ENCODE data around the gene ESF1.
A peak's percentile ranks its signal among the peaks of the same experiment; 100 is the strongest.

The ESF1 gene

GRCh38 chr20:13784893-13785715 is at the start of gene ESF1, which contains the start of gene NDUFAF5:
TSS of gene ESF1 (minus strand) at chr20:13784919. CDS start at chr20:13783140, 1,779 bp downstream.
TSS of gene NDUFAF5 (plus strand) at chr20:13785028. CDS start at chr20:13785069, 41 bp downstream.
- Mint-ChIP-seq H3K4me3 (peak within 1 kb of the TSS; percentile 99), H3K27me3 (no peaks in the 10 kb centered on the region), H3K9me3 (no peaks in the 10 kb centered on the region), H3K36me3 (peaks cover 28% of the 10 kb centered on the region), H3K27ac (peak within 1 kb of the TSS; percentile 95), H3K4me1 (peaks cover 44% of the 10 kb centered on the region)
- DNase-seq: peak; percentile 95
- CTCF ChIA-PET: interaction anchor here (1.3 to 2.7 kb wide), 3 partner anchors 8 to 15 kb away, joined by 3 to 9 read pairs (median 3); no protein-coding TSS in a partner anchor

- H3K9me3 Mint-ChIP-seq: no peaks in the 10 kb centered on the region
- H3K4me3 Mint-ChIP-seq: no peak overlapping the region
- no peak for DNase-seq
- H3K36me3 Mint-ChIP-seq: no peaks in the 10 kb centered on the region
- CTCF ChIA-PET: no interaction called here
- H3K27ac Mint-ChIP-seq: no peak overlapping the region
- H3K4me1 Mint-ChIP-seq: no peaks in the 10 kb centered on the region
- peaks cover 16% of the 10 kb centered on the region for H3K27me3 Mint-ChIP-seq
Measured at GRCh38 chr20:13831476-13831875, 46.8 kb upstream of the ESF1 start.

DNA sequence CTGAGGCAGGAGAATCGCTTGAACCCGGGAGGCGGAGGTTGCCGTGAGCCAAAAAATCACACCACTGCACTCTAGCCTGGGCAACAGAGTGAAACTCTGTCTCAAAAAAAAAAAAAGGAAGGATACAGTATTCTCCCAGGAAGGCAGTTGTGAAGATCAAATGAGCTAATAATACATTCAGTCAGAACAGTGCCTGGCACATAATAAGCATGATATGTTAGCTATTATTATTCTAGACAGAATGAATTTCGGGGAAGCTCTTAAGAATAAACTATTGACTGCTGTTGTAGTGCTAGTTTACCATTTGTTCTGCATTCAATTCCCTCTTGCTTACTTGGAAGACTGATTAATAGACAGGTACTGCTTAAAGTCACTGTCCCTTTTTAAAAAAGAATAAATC is 40.7 kb upstream of the ESF1 start:
- no peak overlapping the region for H3K4me3 Mint-ChIP-seq
- H3K36me3 Mint-ChIP-seq: peaks cover 2% of the 10 kb centered on the region
- peaks cover 11% of the 10 kb centered on the region for H3K27me3 Mint-ChIP-seq
- DNase-seq: no peak
- H3K27ac Mint-ChIP-seq: no peak overlapping the region
- no peaks in the 10 kb centered on the region for H3K9me3 Mint-ChIP-seq
- CTCF ChIA-PET: interaction anchor here (0.6 kb wide), 1 partner anchor 499 kb away, joined by 3 read pairs; no protein-coding TSS in a partner anchor
- no peaks in the 10 kb centered on the region for H3K4me1 Mint-ChIP-seq

- DNase-seq: no peak
- Mint-ChIP-seq H3K27ac (no peak overlapping the region), H3K27me3 (peaks cover 7% of the 10 kb centered on the region), H3K4me3 (no peak overlapping the region), H3K36me3 (peaks cover 4% of the 10 kb centered on the region), H3K9me3 (no peaks in the 10 kb centered on the region), H3K4me1 (no peaks in the 10 kb centered on the region)
- CTCF ChIA-PET: no interaction called here
Measured at GRCh38 chr20:13824459-13824858, 39.7 kb upstream of the ESF1 start.

- Mint-ChIP-seq H3K27ac (no peak overlapping the region), H3K4me1 (no peaks in the 10 kb centered on the region), H3K9me3 (no peaks in the 10 kb centered on the region), H3K36me3 (peaks cover 8% of the 10 kb centered on the region), H3K27me3 (no peaks in the 10 kb centered on the region), H3K4me3 (no peak overlapping the region)
- CTCF ChIA-PET: interaction anchor here (1.5 kb wide), 1 partner anchor 234 kb away, joined by 4 read pairs; no protein-coding TSS in a partner anchor
- DNase-seq: no peak
Measured at GRCh38 chr20:13822459-13822858, 37.7 kb upstream of the ESF1 start.

DNA sequence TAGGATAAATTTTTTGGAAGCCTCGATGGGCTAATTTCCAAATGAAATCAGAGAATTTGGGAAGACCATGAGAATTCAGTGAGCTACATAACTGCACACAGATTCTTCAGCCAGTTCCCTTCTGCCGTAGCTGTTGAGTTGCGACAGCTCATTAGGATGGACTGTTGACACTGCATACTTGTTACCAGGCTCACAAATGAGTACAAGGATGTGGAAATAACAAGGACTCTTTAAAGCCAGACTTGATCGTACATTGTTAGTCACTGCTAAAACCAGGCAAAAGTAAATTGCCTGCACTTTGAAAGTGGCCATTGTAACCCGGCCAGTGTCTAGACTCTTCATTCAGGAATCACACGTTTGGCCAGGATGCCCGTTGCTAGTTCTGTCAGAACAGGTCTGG is 37.2 kb upstream of the ESF1 start:
- Mint-ChIP-seq H3K9me3 (no peaks in the 10 kb centered on the region), H3K27ac (no peak overlapping the region), H3K36me3 (peaks cover 9% of the 10 kb centered on the region), H3K4me1 (no peaks in the 10 kb centered on the region), H3K4me3 (no peak overlapping the region), H3K27me3 (no peaks in the 10 kb centered on the region)
- no peak for DNase-seq
- CTCF ChIA-PET: interaction anchor here (1.5 kb wide), 1 partner anchor 235 kb away, joined by 4 read pairs; no protein-coding TSS in a partner anchor

GRCh38 chr20:13819885-13820645 is 35.3 kb upstream of the ESF1 start:
- CTCF ChIA-PET: interaction anchor here (0.7 to 1.7 kb wide), 6 partner anchors 16 to 290 kb away, joined by 3 to 6 read pairs (median 4); no protein-coding TSS in a partner anchor
- Mint-ChIP-seq H3K27ac (no peak overlapping the region), H3K4me3 (no peak overlapping the region), H3K9me3 (no peaks in the 10 kb centered on the region), H3K4me1 (no peaks in the 10 kb centered on the region), H3K36me3 (peaks cover 17% of the 10 kb centered on the region), H3K27me3 (no peaks in the 10 kb centered on the region)
- peak; percentile 23 for DNase-seq

DNA sequence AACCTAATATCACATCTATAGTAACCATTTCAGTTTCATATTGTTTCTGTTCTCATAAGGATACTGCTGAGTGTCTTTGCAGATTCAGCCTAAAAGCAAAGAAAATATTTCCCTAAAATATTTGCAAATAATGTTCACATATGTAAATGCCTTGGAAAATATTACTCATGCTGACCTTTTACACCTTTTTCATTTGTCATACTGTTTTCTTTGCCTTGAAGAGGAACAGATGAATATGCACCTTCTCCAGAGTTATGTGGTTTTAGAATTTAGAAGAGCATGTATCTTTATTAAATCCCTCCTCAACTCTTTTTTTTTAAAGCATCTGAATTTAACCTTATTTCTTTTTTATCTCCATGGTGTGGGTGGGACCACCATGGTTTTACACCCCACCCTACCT is 32.6 kb upstream of the ESF1 start:
- no peak overlapping the region for H3K27ac Mint-ChIP-seq
- no peaks in the 10 kb centered on the region for H3K9me3 Mint-ChIP-seq
- no peaks in the 10 kb centered on the region for H3K4me1 Mint-ChIP-seq
- no peaks in the 10 kb centered on the region for H3K27me3 Mint-ChIP-seq
- no peak for DNase-seq
- CTCF ChIA-PET: interaction anchor here (1.0 kb wide), 1 partner anchor 45 kb away, joined by 3 read pairs; no protein-coding TSS in a partner anchor
- H3K4me3 Mint-ChIP-seq: no peak overlapping the region
- H3K36me3 Mint-ChIP-seq: peaks cover 20% of the 10 kb centered on the region

DNA sequence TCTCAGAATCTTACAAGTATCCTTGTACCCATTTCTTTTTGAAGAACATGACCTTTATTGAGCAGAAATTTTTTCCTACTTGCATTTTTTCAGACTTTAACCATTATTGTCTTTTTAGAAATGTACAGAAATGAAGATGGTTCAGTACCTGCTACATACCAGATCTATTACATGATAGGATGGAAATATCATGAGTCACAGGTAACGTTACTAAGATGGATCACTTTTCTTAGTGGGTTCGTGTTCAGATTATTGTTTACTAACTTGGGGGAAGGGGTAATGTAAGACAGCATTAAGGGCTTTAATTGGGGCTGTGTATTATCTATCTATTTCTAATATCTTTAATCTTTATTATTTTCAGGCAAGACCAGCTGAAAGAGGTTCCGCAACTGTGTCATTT is 32.0 kb upstream of the ESF1 start:
- H3K9me3 Mint-ChIP-seq: no peaks in the 10 kb centered on the region
- H3K4me1 Mint-ChIP-seq: no peaks in the 10 kb centered on the region
- peaks cover 22% of the 10 kb centered on the region for H3K36me3 Mint-ChIP-seq
- CTCF ChIA-PET: interaction anchor here (1.3 kb wide), 1 partner anchor 29 kb away, joined by 3 read pairs; no protein-coding TSS in a partner anchor
- no peaks in the 10 kb centered on the region for H3K27me3 Mint-ChIP-seq
- H3K27ac Mint-ChIP-seq: no peak overlapping the region
- H3K4me3 Mint-ChIP-seq: no peak overlapping the region
- DNase-seq: no peak

GRCh38 chr20:13814672-13815071 is 30.0 kb upstream of the ESF1 start:
- H3K4me1 Mint-ChIP-seq: no peaks in the 10 kb centered on the region
- peaks cover 20% of the 10 kb centered on the region for H3K36me3 Mint-ChIP-seq
- H3K4me3 Mint-ChIP-seq: no peak overlapping the region
- no peak for DNase-seq
- H3K9me3 Mint-ChIP-seq: no peaks in the 10 kb centered on the region
- no peaks in the 10 kb centered on the region for H3K27me3 Mint-ChIP-seq
- CTCF ChIA-PET: no interaction called here
- no peak overlapping the region for H3K27ac Mint-ChIP-seq

DNA sequence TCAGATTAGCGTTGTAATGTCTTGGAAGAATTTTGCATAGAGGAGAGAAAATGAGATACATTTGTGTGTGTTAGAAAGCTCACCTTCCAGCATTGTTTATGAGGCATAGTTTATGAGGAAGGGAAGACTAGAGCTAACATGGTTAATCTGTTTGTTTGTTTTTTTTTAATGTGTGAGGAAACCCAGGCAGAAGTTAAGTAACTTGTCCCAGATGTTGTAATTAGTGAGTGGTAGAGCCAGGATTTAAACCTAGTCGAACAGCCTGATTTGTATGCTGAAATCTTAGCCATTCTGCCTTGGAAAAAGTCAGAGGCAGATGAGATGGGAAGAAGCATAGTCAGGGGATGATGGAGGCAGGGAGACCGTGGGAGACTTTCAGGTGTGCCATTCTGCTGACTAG is 29.2 kb upstream of the ESF1 start:
- CTCF ChIA-PET: interaction anchor here (0.6 kb wide), 1 partner anchor 1208 kb away, joined by 3 read pairs; no protein-coding TSS in a partner anchor
- H3K27ac Mint-ChIP-seq: no peak overlapping the region
- H3K9me3 Mint-ChIP-seq: no peaks in the 10 kb centered on the region
- DNase-seq: no peak
- H3K4me1 Mint-ChIP-seq: no peaks in the 10 kb centered on the region
- no peaks in the 10 kb centered on the region for H3K27me3 Mint-ChIP-seq
- peaks cover 18% of the 10 kb centered on the region for H3K36me3 Mint-ChIP-seq
- no peak overlapping the region for H3K4me3 Mint-ChIP-seq

GRCh38 chr20:13810446-13810845 is 25.7 kb upstream of the ESF1 start:
- no peaks in the 10 kb centered on the region for H3K27me3 Mint-ChIP-seq
- CTCF ChIA-PET: no interaction called here
- H3K36me3 Mint-ChIP-seq: peaks cover 5% of the 10 kb centered on the region
- no peak overlapping the region for H3K27ac Mint-ChIP-seq
- H3K9me3 Mint-ChIP-seq: no peaks in the 10 kb centered on the region
- DNase-seq: no peak
- H3K4me3 Mint-ChIP-seq: no peak overlapping the region
- no peaks in the 10 kb centered on the region for H3K4me1 Mint-ChIP-seq

- H3K4me3 Mint-ChIP-seq: no peak overlapping the region
- H3K36me3 Mint-ChIP-seq: peaks cover 5% of the 10 kb centered on the region
- no peak overlapping the region for H3K27ac Mint-ChIP-seq
- CTCF ChIA-PET: interaction anchor here (1.5 kb wide), 1 partner anchor 9 kb away, joined by 10 read pairs; no protein-coding TSS in a partner anchor
- no peaks in the 10 kb centered on the region for H3K27me3 Mint-ChIP-seq
- DNase-seq: no peak
- H3K4me1 Mint-ChIP-seq: no peaks in the 10 kb centered on the region
- H3K9me3 Mint-ChIP-seq: no peaks in the 10 kb centered on the region
Measured at GRCh38 chr20:13809855-13810254, 25.1 kb upstream of the ESF1 start.

GRCh38 chr20:13809373-13809772 is 24.7 kb upstream of the ESF1 start:
- Mint-ChIP-seq H3K4me3 (no peak overlapping the region), H3K27me3 (no peaks in the 10 kb centered on the region), H3K27ac (no peak overlapping the region), H3K4me1 (no peaks in the 10 kb centered on the region), H3K9me3 (no peaks in the 10 kb centered on the region), H3K36me3 (peaks cover 6% of the 10 kb centered on the region)
- CTCF ChIA-PET: interaction anchor here (1.5 kb wide), 1 partner anchor 9 kb away, joined by 10 read pairs; no protein-coding TSS in a partner anchor
- DNase-seq: no peak

All from activated naive CD4-positive, alpha-beta T cell treated with anti-CD3 and anti-CD28 coated beads, Interleukin-2, amount 10 ng/mL, durations not matched to agents 7 days and 5 days (primary cell).